BLaER1 treated with 17β-estradiol and CSF1 and Interleukin-3, amounts not matched to agents 10 nM and 100 nM (cell line): Measurements from ENCODE around the gene RAB34.

ENCODE experiments used
- H3K27ac ChIP-seq, 11 experiments: shearing (Covaris generic); formaldehyde crosslinking; 2 replicates each; pipeline ENCODE4 v1.8.1; 2022
- H3K27me3 ChIP-seq, 11 experiments: shearing (Covaris generic); formaldehyde crosslinking; 2 replicates each; pipeline ENCODE4 v1.8.1; 2022
- H3K36me3 ChIP-seq, 11 experiments: shearing (Covaris generic); formaldehyde crosslinking; 2 replicates each; pipeline ENCODE4 v1.8.1; 2022
- H3K4me1 ChIP-seq, 10 experiments: shearing (Covaris generic); formaldehyde crosslinking; 2 replicates each; pipeline ENCODE4 v1.8.1; 2022
- H3K4me2 ChIP-seq, 11 experiments: shearing (Covaris generic); formaldehyde crosslinking; 2 replicates each; pipeline ENCODE4 v1.8.1; 2022
- H3K4me3 ChIP-seq, 10 experiments: shearing (Covaris generic); formaldehyde crosslinking; 2 replicates each; pipeline ENCODE4 v1.8.1; 2022
- H3K9ac ChIP-seq, 11 experiments: shearing (Covaris generic); formaldehyde crosslinking; 2 replicates each; pipeline ENCODE4 v1.8.1; 2022
- H3K9me3 ChIP-seq, 11 experiments: shearing (Covaris generic); formaldehyde crosslinking; replicated peaks in 1 of 11; 2 replicates each; pipeline ENCODE4 v1.8.1; 2022
- H4K20me1 ChIP-seq, 11 experiments: shearing (Covaris generic); formaldehyde crosslinking; 2 replicates each; pipeline ENCODE4 v1.8.1; 2022
- Cebpa-rat ChIP-seq, 11 experiments: shearing (Covaris generic); IDR thresholded peaks; 2 replicates each; pipeline ENCODE4 v1.8.1; 2022

Gene RAB34

DNA sequence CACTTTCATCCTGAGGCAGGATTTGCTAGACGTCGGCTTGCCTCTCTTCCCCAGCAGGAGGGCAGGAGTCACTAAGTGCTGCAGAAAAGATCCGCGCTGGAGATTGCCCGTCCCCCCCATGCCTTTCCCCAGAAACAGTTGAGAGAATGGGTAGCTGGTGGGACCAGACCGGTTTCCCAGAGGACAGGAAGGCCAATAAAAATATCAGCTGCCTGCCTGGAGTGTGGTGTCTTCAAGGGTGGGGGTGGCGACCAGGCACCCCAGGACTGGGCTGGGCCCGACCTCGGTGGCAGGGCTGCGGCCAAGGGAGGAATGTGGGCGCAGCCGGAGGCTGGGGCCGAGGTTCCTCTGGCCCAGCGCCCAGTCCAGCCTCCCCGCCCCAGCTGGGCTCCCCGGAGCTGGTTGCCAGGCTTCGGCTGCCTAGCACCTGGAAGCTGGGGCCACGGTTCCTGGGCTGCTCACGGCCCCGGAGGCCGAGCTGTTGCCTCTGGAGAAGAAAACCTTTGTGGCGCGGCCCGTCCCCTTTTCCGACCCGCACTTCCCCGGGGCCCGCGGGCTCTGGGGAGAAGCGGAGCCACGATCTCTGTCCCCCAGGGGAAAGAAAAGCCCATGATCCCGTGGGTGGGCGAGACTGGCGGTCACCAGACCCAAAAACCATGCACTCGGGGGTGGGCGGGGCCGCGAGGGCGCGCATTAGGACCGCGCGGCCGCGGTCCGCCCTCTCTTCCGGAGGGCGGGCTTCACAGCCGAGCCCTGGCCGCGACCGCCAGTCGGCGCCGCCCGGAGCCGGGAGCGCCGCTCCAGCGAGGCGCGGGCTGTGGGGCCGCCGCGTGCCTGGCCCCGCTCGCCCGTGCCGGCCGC, 25.8 kb upstream of the RAB34 start, which contains the start of gene TRAF4:
TSS of gene TRAF4 (plus strand) at position 769 of the 861 bp plus-strand sequence. CDS start 102 bp downstream, outside the sequence.
- Histone ChIP-seq H3K36me3 (peaks cover 20 to 30% (median 26%) of the 10 kb centered on the region in 11 experiments), H3K4me1 (peaks cover 69 to 82% (median 75%) of the 10 kb centered on the region in 10 experiments), H4K20me1 (peaks cover 37 to 50% (median 42%) of the 10 kb centered on the region in 11 experiments)

GRCh38 chr17:28741358-28742349, 24.0 kb upstream of the RAB34 start:
- Histone ChIP-seq H3K4me1 (peaks cover 71 to 79% (median 79%) of the 10 kb centered on the region in 10 experiments), H4K20me1 (peaks cover 19 to 32% (median 24%) of the 10 kb centered on the region in 11 experiments), H3K27me3 (no peaks in the 10 kb centered on the region), H3K9ac (peak overlapping the region; percentile 2 to 98 (median 92); a peak in 21 of 22 replicates), H3K36me3 (peaks cover 2 to 12% (median 8%) of the 10 kb centered on the region in 11 experiments; a peak in 18 of 22 replicates), H3K4me3 (peak overlapping the region in 8 of 10 experiments; percentile 30 to 99 (median 86); a peak in 14 of 20 replicates), H3K9me3 (peaks cover 0 to 35% (median 6%) of the 10 kb centered on the region in 11 experiments; a peak in 14 of 22 replicates), H3K4me2 (peak overlapping the region; percentile 92 to 100 (median 98)), H3K27ac (peak overlapping the region; percentile 58 to 95 (median 91); a peak in 21 of 22 replicates)
- peak in 5 of 11 experiments; percentile 15 to 77 (median 31); a peak in 5 of 22 replicates for TF ChIP-seq Cebpa-rat (IDR thresholded peaks at IDR 0.05)

More for the DNA sequence above, 25.8 kb upstream of the RAB34 start, which contains the start of gene TRAF4:
- Histone ChIP-seq H3K27me3 (no peaks in the 10 kb centered on the region), H3K4me3 (peak within 1 kb of the TSS; percentile 73 to 99 (median 94)), H3K9ac (peak within 1 kb of the TSS; percentile 88 to 98 (median 92)), H3K9me3 (peaks cover 0 to 25% (median 0%) of the 10 kb centered on the region in 11 experiments; a peak in 9 of 22 replicates), H3K4me2 (peak within 1 kb of the TSS; percentile 92 to 100 (median 98)), H3K27ac (peak within 1 kb of the TSS; percentile 61 to 95 (median 91))
- TF ChIP-seq Cebpa-rat (IDR thresholded peaks at IDR 0.05) = no peak

DNA sequence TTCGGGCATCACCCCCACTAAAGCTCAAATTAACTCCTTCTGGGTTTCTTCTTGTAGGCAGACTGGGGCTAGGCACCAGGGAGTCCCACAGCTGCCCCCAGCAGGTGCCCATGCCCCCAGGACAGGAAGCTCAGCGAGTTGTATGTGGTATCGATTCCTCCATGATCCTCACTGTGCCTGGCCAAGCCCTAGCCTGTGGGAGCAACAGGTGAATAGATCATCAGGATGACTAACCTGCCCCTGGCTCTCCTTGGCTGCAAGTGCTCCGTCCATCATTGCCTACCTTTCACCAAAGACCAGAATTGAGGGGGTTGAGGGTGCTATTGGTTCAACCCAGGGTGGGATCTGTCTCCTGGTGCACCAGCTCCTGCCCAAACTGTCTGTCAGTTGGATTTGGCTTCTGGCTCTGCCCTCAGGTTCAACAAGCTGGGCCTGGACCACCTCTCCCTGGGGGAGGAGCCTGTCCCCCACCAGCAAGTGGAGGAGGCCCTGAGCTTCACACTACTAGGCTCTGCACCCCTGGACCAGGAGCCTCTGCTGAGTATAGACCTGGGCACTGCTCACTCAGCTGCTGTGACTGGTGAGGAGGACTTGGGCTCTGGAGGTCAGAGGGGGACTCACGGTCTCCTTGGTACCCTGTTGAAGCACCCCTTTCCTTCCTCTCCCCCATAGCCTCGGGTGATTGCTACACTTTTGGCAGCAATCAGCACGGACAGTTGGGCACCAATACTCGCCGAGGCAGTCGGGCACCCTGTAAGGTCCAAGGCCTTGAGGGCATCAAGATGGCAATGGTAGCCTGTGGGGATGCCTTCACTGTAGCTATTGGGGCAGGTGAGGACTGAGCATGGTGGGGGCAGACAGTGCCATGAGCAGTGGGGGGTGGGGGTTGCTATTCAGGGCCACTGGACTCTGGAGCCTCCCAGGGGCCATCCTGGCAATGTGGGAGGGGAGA, 23.0 kb upstream of the RAB34 start:
- Histone ChIP-seq H3K4me1 (peaks cover 61 to 70% (median 69%) of the 10 kb centered on the region in 10 experiments), H4K20me1 (peaks cover 9 to 23% (median 14%) of the 10 kb centered on the region in 11 experiments), H3K9ac (peak overlapping the region in 9 of 11 experiments; percentile 89 to 98 (median 92); a peak in 18 of 22 replicates), H3K9me3 (peaks cover 0 to 35% (median 6%) of the 10 kb centered on the region in 11 experiments; a peak in 14 of 22 replicates), H3K27me3 (no peaks in the 10 kb centered on the region), H3K4me2 (peak overlapping the region; percentile 92 to 100 (median 98)), H3K4me3 (peak overlapping the region in 7 of 10 experiments; percentile 34 to 96 (median 42); a peak in 14 of 20 replicates), H3K36me3 (peaks cover 0 to 3% (median 0%) of the 10 kb centered on the region in 11 experiments; a peak in 3 of 22 replicates), H3K27ac (peak overlapping the region in 10 of 11 experiments; percentile 54 to 95 (median 91); a peak in 19 of 22 replicates)
- no peak for TF ChIP-seq Cebpa-rat (IDR thresholded peaks at IDR 0.05)

- Histone ChIP-seq H3K27me3 (no peaks in the 10 kb centered on the region), H3K4me1 (peaks cover 58 to 81% (median 78%) of the 10 kb centered on the region in 10 experiments), H3K4me2 (peak overlapping the region; percentile 64 to 100 (median 96)), H3K4me3 (peak overlapping the region in 3 of 10 experiments; percentile 4 to 30 (median 14); a peak in 2 of 20 replicates), H4K20me1 (peaks cover 0 to 8% (median 0%) of the 10 kb centered on the region in 11 experiments; a peak in 1 of 22 replicates), H3K27ac (peak overlapping the region in 9 of 11 experiments; percentile 35 to 95 (median 90); a peak in 18 of 22 replicates), H3K9ac (peak overlapping the region in 8 of 11 experiments; percentile 31 to 72 (median 56); a peak in 13 of 22 replicates), H3K9me3 (peaks cover 0 to 35% (median 6%) of the 10 kb centered on the region in 11 experiments; a peak in 14 of 22 replicates), H3K36me3 (peaks cover 0 to 15% (median 4%) of the 10 kb centered on the region in 11 experiments; a peak in 7 of 22 replicates)
- TF ChIP-seq Cebpa-rat (IDR thresholded peaks at IDR 0.05) = no peak
Measured at GRCh38 chr17:28738680-28739384, 21.2 kb upstream of the RAB34 start.

GRCh38 chr17:28737770-28738679, 20.4 kb upstream of the RAB34 start:
- peaks cover 0 to 15% (median 5%) of the 10 kb centered on the region in 11 experiments; a peak in 7 of 22 replicates for H3K36me3 ChIP-seq
- H3K9ac ChIP-seq = peak overlapping the region in 9 of 11 experiments; percentile 12 to 72 (median 47); a peak in 14 of 22 replicates
- peaks cover 0 to 3% (median 0%) of the 10 kb centered on the region in 11 experiments; a peak in 1 of 22 replicates for H4K20me1 ChIP-seq
- H3K9me3 ChIP-seq = peaks cover 0 to 35% (median 6%) of the 10 kb centered on the region in 11 experiments; a peak in 14 of 22 replicates
- no peak for TF ChIP-seq Cebpa-rat (IDR thresholded peaks at IDR 0.05)
- no peaks in the 10 kb centered on the region for H3K27me3 ChIP-seq
- H3K4me3 ChIP-seq = peak overlapping the region in 4 of 10 experiments; percentile 1 to 30 (median 6); a peak in 6 of 20 replicates
- H3K4me2 ChIP-seq = peak overlapping the region; percentile 64 to 100 (median 96)
- peak overlapping the region in 9 of 11 experiments; percentile 35 to 95 (median 90); a peak in 19 of 22 replicates for H3K27ac ChIP-seq
- H3K4me1 ChIP-seq = peaks cover 54 to 76% (median 72%) of the 10 kb centered on the region in 10 experiments
